HG03159 (cell line): ENCODE measurements around the gene TUBB1.

Experiments
- ATAC-seq: cut with Tn5 transposase; IDR thresholded peaks from one replicate; pipeline ENCODE4 v1.9.1; 2021; ENCODE audit warnings: mild to moderate bottlenecking, moderate library complexity; ENCODE audit not compliant: unreplicated experiment

TUBB1 gene

DNA sequence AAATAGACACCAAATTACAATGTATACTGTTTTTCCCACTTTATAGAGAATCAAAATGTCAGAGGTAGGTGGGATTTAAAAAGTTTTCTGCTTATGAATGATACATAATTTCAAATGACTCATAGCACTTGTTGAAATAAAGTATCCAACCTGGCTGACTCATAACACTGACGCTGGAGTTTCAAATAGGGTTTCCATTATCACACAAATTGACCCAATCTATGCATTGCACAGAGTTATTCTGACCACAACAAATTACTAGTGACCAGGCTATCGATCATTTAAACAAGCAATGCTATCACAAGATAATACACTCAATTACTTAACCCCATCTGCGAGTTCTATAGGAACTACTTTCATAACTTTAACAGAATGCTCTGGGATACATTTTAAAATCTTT, 55.2 kb downstream of the TUBB1 start:
- ATAC-seq = no peak

DNA sequence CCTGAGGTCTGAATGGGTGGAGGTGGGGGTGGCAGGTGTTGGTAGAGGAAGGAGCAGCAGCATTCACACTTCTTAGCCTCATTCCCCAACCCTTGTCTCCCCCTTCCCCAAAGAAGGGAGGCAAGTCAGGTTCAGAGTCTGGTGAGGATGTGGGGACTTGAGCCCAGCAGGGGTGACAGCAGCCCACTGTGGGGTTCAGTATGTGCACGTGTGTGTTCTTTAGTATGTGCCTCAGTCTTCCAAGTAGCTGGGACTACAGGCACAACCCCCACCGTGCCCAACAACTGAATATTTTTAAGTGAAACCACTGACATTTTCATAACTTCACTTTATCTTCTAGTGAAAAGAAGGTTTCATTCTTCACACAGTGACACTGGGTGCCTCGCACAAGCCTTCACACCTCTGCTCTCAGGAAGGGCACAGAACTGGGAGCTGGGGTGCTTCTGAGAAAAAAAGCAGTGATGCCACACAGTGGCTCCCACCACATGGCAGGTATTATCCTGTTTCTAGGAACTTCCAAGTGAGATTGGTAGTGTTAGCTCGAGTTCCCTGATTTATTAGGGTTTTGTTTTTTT, 56.8 kb downstream of the TUBB1 start:
- ATAC-seq = no peak
